Islet of Langerhans (tissue), 1 donor: Measurements from ENCODE around the gene TAF11L2.
"Not testable (repeated sequence)": the region's sequence is repeated elsewhere in the genome, so short reads cannot be mapped to it uniquely, and the experiment has no call there.

Source experiments
- FAIRE-seq: peaks from one replicate; lab custom pipeline; 2011; peaks lifted over from hg19 to GRCh38; lab: Jason Lieb, UNC

The TAF11L2 gene

GRCh38 chr5:17497931-17498330 lies at the start of gene TAF11L2:
Gene TAF11L2 (plus strand): TSS chr5:17498231.
- not testable (repeated sequence) for FAIRE-seq

DNA sequence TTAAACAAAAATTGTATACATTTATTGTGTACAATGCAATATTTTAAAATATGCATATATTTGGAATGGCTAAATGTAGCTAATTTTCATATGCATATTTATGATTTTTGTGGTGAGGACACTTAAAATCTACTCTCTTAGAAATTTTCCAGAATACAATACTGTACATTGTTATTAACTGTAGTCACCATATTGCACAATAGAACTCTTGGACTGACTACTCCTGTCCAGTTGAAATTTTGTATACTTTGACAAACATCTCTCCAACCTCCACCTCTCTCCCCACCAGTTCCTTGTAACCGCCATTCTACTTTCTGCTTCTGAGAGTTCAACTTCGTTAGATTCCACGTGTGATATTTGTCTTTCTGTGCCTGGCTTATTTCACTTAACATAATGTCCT lies 49.2 kb upstream of the TAF11L2 start:
- FAIRE-seq = no peak

DNA sequence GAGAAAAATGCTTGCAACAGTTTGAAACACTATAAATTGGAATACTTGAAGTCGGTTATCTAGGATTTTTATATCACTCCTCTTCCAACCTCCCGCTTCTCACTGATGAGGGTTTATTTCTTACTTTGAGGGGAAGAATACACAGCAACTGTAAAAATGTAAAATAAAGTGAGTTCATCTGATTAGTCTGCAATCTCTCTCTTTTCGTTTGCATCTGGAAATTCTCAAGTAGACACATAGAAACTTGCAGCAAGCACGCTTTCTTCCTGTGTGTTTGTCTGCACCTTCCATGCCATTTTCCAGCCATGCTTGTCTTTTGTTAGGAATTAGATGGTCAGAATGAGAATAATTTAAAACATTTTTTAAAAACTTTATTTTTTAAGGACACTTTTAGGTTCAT lies 45.1 kb upstream of the TAF11L2 start:
- FAIRE-seq = no peak

GRCh38 chr5:17455942-17456341 lies 42.1 kb upstream of the TAF11L2 start:
- no peak for FAIRE-seq

GRCh38 chr5:17461793-17462192 lies 36.2 kb upstream of the TAF11L2 start:
- FAIRE-seq = no peak

DNA sequence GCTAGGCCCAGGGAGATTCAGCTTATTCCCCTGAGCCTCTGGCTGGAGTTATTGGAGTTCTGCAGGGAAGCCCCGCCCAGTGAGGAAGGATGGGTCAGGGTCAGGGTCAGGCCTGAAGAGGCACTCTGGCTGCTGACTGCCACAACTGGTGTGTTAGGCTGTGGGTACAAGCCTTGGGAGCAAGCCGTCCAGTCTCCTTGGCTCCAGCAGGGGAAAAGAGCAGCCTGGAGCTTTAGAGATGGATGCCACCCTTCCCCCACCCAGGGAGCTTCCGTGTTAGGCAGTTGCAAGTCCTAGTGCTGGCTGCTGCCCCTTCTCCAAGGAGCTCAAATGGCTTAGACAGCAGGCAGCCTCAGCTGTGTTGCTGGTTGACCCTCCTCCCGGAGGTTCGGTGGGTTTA lies 34.4 kb upstream of the TAF11L2 start:
- FAIRE-seq = no peak

DNA sequence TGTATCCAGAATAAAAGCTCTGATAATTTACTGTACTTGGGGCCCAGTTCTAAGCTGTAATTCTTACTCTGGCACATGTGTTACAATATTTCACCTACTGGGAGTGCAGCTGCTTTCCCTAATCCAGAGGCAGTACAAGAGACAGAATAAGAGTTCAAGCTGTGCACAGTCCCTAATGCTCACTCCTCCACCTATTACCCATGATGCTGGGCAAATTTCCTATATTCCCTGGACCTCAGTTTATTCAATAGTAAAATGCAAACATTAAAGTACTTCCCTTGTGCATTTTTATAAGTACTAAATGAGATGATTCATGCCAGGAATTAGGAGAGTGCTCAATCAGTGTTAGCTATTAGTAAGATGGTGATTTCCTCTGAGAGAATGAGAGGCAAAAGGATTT lies 28.0 kb upstream of the TAF11L2 start:
- FAIRE-seq = no peak

DNA sequence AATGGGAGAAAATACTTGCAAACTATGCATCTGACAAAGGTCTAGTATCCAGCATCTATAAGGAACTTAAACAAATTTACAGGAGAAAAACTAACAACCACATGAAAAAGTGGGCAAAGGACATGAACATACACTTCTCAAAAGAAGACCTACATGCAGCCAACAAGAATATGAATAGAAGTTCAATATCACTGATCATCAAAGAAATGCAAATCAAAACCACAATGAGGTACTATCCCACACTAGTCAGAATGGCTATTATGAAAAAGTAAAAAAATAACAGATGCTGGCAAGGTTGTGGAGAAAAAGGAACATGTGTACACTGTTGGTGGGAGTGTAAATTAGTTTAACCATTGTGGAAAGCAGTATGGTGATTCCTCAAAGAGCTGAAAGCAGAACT lies 23.0 kb upstream of the TAF11L2 start:
- not testable (repeated sequence) for FAIRE-seq

DNA sequence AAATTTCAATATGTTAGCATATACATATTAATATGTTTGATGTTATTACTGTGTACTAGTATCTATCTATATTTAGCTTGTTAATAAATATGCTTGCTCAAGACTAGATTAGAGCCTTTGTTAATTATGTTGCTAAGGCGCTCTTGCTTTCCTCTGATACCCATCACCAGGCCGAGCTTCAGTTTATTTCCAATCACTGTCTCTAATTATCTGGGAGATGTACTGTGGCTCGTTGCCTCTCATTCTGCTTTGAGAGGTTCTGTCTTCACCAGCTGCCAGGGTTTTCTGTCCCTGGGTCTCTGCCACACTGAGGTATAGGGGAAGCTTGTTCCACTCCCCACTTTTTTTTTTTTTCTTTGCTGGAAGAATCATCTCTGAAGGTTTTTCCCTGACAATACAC lies 21.0 kb upstream of the TAF11L2 start:
- no peak for FAIRE-seq

DNA sequence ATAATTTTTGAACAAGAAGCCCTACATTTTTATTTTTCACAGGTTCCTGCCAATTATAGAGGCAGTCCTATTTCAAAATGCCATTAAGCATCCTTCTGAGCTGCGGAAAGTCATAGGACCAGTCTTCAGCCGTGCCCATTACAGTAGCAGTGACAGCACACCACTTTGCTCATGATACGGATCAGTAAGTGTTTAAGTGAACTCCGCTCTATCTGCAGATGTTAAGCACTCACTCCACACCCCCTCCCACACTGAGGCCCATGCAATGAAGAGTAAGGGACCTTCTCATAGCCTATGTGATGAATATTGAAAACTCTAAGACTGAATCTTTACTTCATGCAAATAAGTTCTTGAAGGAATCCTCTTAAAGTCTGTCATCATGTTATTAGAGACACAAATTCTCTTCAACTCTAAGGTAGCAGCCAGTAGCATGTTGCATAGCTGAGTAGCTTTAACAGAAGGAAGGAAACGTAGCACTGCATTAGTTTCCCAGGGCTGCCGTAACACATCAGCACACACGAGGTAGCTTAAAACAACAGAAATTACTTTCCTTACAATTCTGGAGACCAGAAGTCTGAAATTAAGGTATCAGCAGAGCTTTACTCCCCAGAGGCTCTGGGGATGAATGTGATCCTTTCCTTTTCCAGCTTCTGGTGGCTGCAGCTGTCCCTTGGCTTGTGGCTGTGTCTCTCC lies 20.3 kb upstream of the TAF11L2 start:
- no peak for FAIRE-seq

- no peak for FAIRE-seq
Measured at GRCh38 chr5:17481378-17481777, 16.7 kb upstream of the TAF11L2 start.

DNA sequence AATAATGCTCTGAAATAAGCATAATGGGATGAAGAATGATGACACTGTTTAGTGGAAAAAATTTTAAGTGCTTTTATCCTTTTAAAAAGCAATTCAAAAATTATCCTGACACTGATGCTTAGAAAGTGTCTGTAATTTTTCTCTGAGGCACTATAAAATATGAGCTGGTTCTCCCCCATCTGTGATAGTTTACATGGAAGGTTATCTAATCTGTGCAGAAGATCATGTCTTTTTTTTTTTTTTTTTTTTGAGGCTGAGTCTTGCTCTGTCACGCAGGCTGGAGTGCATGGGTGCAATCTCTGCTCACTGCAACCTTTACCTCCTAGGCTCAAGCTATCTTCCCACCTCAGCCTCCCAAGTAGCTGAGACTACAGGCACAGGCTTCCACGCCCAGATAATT lies 15.2 kb upstream of the TAF11L2 start:
- FAIRE-seq = no peak

DNA sequence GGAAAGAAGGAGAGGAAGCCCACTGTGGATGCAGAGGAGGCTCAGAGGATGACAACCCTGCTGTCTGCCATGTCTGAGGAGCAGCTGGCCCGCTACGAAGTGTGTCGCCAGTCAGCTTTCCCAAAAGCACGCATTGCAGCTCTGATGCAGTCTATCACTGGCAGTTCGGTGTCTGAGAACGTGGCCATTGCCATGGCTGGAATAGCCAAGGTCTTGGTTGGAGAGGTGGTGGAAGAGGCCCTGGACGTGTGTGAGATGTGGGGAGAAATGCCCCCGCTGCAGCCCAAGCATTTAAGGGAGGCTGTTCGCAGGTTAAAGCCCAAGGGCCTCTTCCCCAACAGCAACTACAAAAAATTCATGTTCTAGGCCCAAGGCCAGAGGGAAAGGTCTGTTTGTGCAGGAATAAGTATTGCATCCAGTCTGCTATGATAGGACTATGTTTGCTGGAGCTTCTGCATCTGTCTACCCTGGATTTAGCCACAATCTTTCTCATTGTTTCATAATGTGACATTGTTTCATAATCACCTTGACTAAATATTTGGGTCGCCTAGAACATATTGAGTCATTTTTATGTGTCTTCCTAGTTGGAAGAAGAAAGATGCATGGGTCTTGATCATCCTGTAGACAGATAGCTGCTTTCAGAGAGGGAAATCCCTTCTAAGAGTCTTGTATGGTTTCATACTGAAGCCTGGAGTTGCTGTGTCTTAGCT lies 11.4 kb upstream of the TAF11L2 start:
- FAIRE-seq = not testable (repeated sequence)

- no peak for FAIRE-seq
Measured at GRCh38 chr5:17487174-17487512, 10.9 kb upstream of the TAF11L2 start.

DNA sequence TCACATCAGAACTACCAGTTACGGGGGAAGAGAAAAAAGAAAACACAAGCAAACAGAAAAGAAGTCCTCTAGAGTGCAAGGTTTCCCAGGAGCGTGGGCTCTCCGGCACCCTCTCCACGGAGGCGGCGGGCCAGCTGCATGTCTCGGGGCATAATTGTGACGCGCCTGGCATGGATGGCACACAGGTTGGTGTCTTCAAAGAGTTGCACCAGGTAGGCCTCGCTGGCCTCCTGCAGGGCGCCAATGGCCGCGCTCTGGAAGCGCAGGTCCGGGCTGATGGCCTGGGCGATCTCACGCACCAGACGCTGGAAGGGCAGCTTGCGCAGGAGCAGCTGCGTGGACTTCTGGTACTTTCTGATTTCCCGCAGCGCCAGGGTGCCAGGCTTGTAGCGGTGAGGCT lies 6.8 kb upstream of the TAF11L2 start:
- FAIRE-seq = not testable (repeated sequence)

DNA sequence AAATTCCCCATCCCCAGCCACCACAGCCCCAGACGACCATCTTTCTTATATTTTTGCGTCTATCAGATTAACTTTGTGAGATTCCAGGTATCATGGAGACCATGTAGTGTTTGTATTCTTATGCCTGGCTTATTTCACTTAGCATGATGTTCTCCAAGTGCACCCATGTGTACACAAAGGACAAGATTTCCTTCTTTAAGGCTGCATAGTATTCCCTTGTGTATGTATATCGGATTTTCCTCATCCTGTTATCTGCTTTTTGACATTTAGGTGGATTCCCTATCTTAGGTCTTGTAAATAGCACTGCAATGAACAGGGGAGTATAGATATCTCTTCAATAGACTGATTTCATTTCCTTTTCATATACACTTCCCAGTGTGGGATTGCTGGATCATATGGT lies 5.3 kb upstream of the TAF11L2 start:
- FAIRE-seq = no peak

- FAIRE-seq = no peak
Measured at GRCh38 chr5:17497446-17497845, 585 bp upstream of the TAF11L2 start.

DNA sequence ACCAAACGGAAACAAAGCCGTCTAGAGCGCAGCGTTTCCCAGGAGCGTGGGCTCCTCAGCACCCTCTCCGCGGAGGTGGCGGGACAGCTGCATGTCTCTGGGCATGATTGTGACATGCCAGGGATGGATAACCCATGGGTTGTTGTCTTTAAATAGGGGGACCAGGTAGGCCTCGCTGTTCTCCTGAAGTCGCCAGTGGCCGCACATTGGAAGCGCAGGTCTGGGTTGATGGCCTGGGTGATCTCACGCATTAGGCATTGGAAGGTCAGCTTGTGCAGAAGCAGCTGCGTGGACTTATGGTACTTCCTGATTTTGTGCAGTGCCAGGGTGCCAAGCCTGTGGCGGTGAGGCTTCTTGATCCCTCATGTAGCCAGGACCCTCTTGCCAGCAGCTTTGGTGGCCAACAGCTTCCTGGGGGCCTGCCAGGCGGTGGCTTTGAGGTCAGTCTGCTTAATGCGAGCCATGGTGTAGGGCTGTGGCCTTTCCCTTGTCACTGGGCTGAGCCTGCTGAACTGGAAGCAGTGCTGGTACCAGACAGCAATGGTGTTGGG lies 13.8 kb downstream of the TAF11L2 start:
- FAIRE-seq = no peak

GRCh38 chr5:17517526-17517925 lies 19.5 kb downstream of the TAF11L2 start:
- not testable (repeated sequence) for FAIRE-seq

DNA sequence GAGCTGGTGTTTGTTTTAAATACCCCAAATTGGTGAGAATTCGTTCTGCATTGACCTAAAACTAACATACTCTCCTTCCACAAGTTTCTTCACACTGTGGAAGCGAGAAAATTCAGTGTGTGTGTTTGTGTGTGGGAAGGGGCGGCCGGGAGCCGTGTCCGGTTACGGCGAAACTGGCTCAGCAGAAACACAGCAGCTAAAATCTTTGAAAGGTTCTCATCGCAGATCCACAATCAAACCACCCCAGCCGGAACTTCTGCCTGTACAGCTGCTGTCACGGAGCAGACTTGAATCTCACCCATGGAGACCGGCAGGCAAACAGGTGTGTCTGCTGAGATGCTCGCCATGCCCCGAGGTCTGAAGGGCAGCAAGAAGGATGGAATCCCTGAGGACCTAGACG lies 20.0 kb downstream of the TAF11L2 start, which contains the start of gene TAF11L3:
Gene TAF11L3 (plus strand): TSS at position 301 of the 400 bp plus-strand sequence.
- not testable (repeated sequence) for FAIRE-seq

- FAIRE-seq = not testable (repeated sequence)
Measured at GRCh38 chr5:17519508-17519907, 21.5 kb downstream of the TAF11L2 start.

DNA sequence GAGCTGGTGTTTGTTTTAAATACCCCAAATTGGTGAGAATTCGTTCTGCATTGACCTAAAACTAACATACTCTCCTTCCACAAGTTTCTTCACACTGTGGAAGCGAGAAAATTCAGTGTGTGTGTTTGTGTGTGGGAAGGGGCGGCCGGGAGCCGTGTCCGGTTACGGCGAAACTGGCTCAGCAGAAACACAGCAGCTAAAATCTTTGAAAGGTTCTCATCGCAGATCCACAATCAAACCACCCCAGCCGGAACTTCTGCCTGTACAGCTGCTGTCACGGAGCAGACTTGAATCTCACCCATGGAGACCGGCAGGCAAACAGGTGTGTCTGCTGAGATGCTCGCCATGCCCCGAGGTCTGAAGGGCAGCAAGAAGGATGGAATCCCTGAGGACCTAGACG lies 23.5 kb downstream of the TAF11L2 start, which contains the start of gene TAF11L4:
Gene TAF11L4 (plus strand): TSS at position 301 of the 400 bp plus-strand sequence.
- not testable (repeated sequence) for FAIRE-seq

GRCh38 chr5:17524935-17525334 lies 26.9 kb downstream of the TAF11L2 start, which contains the start of gene TAF11L5:
Gene TAF11L5 (plus strand): TSS chr5:17525235.
- not testable (repeated sequence) for FAIRE-seq
